PFSK-1 (cell line): Measurements from ENCODE around the gene OR51S1.

ENCODE experiments used
- FOXP2 ChIP-seq: optimal IDR thresholded peaks from 2 replicates; pipeline ENCODE3; 2011; ENCODE audit warnings: borderline replicate concordance, control low read depth, inconsistent platforms; ENCODE audit not compliant: insufficient read depth; ENCODE audit errors: extremely low read length, extremely low read depth
- POLR2AphosphoS5 ChIP-seq: IDR thresholded peaks from 2 replicates; pipeline ENCODE4 v1.6.1; 2012; ENCODE audit warnings: low read depth, mild to moderate bottlenecking, control low read depth, low read length, moderate library complexity
- REST ChIP-seq, 2 experiments: IDR thresholded peaks; 2 replicates each; pipeline versions ENCODE4 v1.6.1 to v1.8.0; 2011 to 2012; ENCODE audit warnings: low read depth in 2 of 2, low read length in 2 of 2, control low read depth in 1 of 2, inconsistent platforms in 1 of 2, mild to moderate bottlenecking in 1 of 2, moderate library complexity in 1 of 2; ENCODE audit not compliant: insufficient read depth in 1 of 2
- SIN3A ChIP-seq: IDR thresholded peaks from 2 replicates; pipeline ENCODE4 v1.6.1; 2012; ENCODE audit warnings: mild to moderate bottlenecking, low read length, moderate library complexity, borderline replicate concordance; ENCODE audit not compliant: insufficient read depth
- TAF1 ChIP-seq: IDR thresholded peaks from 2 replicates; pipeline ENCODE4 v1.6.1; 2012; ENCODE audit warnings: low read length, control low read depth, borderline replicate concordance; ENCODE audit not compliant: insufficient read depth

The OR51S1 gene

DNA sequence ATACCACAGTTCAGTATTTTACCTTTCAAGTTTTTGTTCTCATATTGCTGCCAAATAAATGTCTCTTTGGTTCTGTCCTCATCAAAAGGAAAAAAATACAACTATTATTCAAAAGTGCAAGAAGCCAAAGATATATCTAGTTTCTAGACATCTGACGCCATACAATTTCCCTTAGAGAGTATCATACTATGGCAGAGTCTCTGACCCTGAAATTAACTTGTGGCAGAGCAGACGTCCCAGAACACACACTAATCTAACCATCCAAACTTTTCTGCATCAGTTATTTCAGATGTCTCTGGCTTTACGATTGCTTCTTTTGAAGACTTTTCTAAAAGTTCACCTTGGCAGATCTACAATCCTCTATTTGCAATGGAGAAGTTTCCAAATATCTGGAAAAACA, 35.4 kb upstream of the OR51S1 start:
- TF ChIP-seq TAF1 (no peak), FOXP2 (no peak), SIN3A (no peak), POLR2AphosphoS5 (no peak), REST (IDR thresholded peaks at IDR 0.05; ENCODE audit: insufficient read depth in 1 of 2, low read depth in 2 of 2, low read length in 2 of 2) (no peak)

- TF ChIP-seq REST (IDR thresholded peaks at IDR 0.05; ENCODE audit: insufficient read depth in 1 of 2, low read depth in 2 of 2, low read length in 2 of 2) (no peak), POLR2AphosphoS5 (no peak), FOXP2 (no peak), SIN3A (no peak)
Observed at GRCh38 chr11:4882543-4882942, 33.5 kb upstream of the OR51S1 start.

DNA sequence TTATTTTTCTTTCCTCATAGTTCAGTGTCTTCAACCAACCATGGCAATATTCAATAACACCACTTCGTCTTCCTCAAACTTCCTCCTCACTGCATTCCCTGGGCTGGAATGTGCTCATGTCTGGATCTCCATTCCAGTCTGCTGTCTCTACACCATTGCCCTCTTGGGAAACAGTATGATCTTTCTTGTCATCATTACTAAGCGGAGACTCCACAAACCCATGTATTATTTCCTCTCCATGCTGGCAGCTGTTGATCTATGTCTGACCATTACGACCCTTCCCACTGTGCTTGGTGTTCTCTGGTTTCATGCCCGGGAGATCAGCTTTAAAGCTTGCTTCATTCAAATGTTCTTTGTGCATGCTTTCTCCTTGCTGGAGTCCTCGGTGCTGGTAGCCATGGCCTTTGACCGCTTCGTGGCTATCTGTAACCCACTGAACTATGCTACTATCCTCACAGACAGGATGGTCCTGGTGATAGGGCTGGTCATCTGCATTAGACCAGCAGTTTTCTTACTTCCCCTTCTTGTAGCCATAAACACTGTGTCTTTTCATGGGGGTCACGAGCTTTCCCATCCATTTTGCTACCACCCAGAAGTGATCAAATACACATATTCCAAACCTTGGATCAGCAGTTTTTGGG, 33.0 kb upstream of the OR51S1 start, which contains the start of gene OR51T1:
TSS of gene OR51T1 (plus strand) at position 41 of the 641 bp plus-strand sequence. CDS start at position 41, 0 bp downstream.
- TF ChIP-seq TAF1, result no peak

GRCh38 chr11:4881188-4881587, 32.2 kb upstream of the OR51S1 start:
- TF ChIP-seq TAF1, result no peak

DNA sequence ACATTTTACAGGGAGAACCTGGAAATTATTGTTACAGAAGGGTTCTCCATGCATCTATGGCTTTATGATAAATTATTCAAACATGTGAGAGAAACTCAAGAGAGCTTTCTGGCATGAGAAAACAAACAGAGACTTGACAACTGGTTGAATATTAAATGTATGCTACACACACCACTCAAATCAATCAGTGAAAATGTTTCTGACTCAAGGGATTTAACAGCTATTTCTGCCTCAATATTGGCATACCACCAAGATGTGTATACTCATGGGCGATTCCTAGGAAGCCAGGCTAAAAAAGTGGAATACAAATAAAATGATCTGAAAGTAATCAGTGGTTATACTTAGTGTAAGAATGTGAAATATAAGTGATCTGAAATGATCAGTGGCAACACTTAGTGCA, 16.8 kb upstream of the OR51S1 start:
- TF ChIP-seq REST (IDR thresholded peaks at IDR 0.05; ENCODE audit: insufficient read depth in 1 of 2, low read depth in 2 of 2, low read length in 2 of 2), result no peak
- TF ChIP-seq FOXP2, result no peak
- no peak for TF ChIP-seq SIN3A
- no peak for TF ChIP-seq POLR2AphosphoS5
- TF ChIP-seq TAF1, result no peak

DNA sequence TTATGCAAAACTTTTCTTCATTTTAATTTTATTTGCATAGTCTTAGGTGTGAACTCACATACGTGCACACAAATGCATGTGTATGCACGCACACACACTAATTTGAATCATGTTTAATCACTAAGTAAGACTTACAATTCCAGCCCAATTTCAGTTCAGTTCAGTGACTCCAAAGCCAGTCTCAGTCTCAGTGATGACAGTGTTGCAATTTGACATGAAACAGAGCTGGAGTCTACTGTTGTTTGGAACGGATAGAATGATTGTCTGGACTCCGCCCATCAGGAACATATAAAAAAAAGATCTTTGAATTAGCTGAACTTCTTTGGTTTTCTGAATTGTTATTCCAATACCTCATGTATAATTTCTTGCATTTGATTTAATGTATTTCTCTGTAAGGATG, 14.9 kb upstream of the OR51S1 start:
- TF ChIP-seq REST (IDR thresholded peaks at IDR 0.05; ENCODE audit: insufficient read depth in 1 of 2, low read depth in 2 of 2, low read length in 2 of 2) (no peak), TAF1 (no peak), SIN3A (no peak), FOXP2 (no peak), POLR2AphosphoS5 (no peak)
